ENCODE measurements around the gene HDAC5. TPM values are rescaled to one million over a fixed set of nuclear protein-coding genes. Genes with fewer than 3 reads are reported as not detected.

Gene HDAC5
- total RNA-seq (2022): 25.9 and 27.0 TPM in 2 replicates
- percentile 46 among the genes with signal in this experiment for Bru-seq, nascent RNA
- percentile 41 among the genes with signal in this experiment for BruChase-seq, experiment 1, labeled RNA remaining after a 2-hour chase
- percentile 45 among the genes with signal in this experiment for BruChase-seq, experiment 2, labeled RNA remaining after a 6-hour chase
- long read RNA-seq, full-length matches to known transcripts: 8 of 46 reads
- long read RNA-seq, partial matches to known transcripts: 12 of 46 reads
- long read RNA-seq, other reads (novel, unspliced or antisense): 26 of 46 reads

DNA sequence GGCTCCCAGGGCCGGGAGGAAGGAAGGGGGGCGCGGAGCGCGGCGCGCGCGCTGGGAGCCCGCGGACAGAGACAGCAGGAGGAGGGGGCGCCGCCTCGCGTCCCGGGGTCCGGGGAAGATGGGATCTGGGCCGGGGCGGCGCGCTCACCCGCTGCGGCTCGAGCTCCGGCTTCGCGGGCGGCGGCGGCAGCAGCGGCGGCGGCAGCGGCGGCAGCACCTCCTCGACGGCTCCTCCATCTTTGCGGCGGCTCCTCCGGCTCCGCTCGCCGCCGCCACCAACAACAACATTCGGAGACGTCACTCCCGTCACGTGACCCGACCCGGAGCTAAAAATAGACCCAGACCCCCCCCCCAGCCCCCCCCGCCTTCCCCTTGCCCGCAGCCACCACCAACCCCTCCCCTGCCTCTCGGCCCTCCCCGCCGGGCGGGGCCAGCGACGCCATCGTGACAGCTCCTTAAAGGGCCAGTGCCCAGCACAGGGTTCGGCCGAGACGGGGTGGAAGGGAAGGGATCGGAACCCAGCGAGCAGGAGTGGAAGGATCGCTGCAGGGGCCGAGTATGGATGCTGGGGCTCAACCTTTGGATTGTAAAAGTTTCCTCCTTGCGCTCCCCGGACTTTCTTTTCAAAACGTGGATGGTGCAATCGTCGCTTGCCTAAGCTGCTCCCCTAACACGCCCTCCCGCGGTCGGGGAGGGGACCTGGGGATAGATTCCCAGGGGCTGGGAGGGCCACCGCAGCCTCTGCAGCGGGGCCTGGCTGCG lies at the start of gene HDAC5:
HDAC5 (minus strand) TSS at position 286 of the 762 bp plus-strand sequence. CDS start 6,126 bp downstream, outside the sequence.
- Histone ChIP-seq H3K9me3 (no peaks in the 10 kb centered on the region), H3K4me1 (peaks cover 5% of the 10 kb centered on the region; the same call in 1 of the 2 replicates), H3K4me3 (ENCODE audit: low read depth, low read length) (peak within 1 kb of the TSS; percentile 69), H3K36me3 (ENCODE audit: control insufficient read depth, insufficient read depth, low read length) (no peaks in the 10 kb centered on the region), H3K27me3 (replicated peaks; ENCODE audit: control insufficient read depth, insufficient read depth, low read length) (no peaks in the 10 kb centered on the region)
- Mint-ChIP-seq H3K36me3 (ENCODE audit: insufficient read depth, unreplicated experiment) (no peaks in the 10 kb centered on the region), H3K27me3 (ENCODE audit: insufficient read depth, unreplicated experiment) (no peaks in the 10 kb centered on the region), H3K9me3 (ENCODE audit: unreplicated experiment) (no peaks in the 10 kb centered on the region), H3K4me3 (ENCODE audit: unreplicated experiment) (peak within 1 kb of the TSS; percentile 94), H3K4me1 (ENCODE audit: low read depth, unreplicated experiment) (peaks cover 7% of the 10 kb centered on the region), H3K27ac (ENCODE audit: unreplicated experiment) (peak within 1 kb of the TSS; percentile 97)
- peak; percentile 97 for DNase-seq
- ChIA-PET CTCF (interaction anchor here (0.5 to 1.9 kb wide), 30 partner anchors 8 to 1441 kb away, joined by 3 to 21 read pairs (median 4); partner anchors contain the start of genes DHX8, LSM12 and TMUB2), POLR2A (interaction anchor here (0.5 to 1.6 kb wide), 15 partner anchors 9 to 262 kb away, joined by 3 to 11 read pairs (median 4); partner anchors contain the start of genes G6PC3, LSM12 and TMEM101)
- intact Hi-C loops (cut with micrococcal nuclease; ENCODE audit: unreplicated experiment): loop anchor here (1.0 to 2.0 kb wide), 3 partner anchors 18 to 58 kb away; partner anchors contain the start of genes G6PC3 and HROB
- BruUV-seq (replicated peaks): no TSS peak
- TF ChIP-seq, protein P1, sequence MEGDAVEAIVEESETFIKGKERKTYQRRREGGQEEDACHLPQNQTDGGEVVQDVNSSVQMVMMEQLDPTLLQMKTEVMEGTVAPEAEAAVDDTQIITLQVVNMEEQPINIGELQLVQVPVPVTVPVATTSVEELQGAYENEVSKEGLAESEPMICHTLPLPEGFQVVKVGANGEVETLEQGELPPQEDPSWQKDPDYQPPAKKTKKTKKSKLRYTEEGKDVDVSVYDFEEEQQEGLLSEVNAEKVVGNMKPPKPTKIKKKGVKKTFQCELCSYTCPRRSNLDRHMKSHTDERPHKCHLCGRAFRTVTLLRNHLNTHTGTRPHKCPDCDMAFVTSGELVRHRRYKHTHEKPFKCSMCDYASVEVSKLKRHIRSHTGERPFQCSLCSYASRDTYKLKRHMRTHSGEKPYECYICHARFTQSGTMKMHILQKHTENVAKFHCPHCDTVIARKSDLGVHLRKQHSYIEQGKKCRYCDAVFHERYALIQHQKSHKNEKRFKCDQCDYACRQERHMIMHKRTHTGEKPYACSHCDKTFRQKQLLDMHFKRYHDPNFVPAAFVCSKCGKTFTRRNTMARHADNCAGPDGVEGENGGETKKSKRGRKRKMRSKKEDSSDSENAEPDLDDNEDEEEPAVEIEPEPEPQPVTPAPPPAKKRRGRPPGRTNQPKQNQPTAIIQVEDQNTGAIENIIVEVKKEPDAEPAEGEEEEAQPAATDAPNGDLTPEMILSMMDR (IDR thresholded peaks at IDR 0.05; ENCODE audit: insufficient read depth in 1 of 2, low read depth in 1 of 2, low read length in 1 of 2, severe bottlenecking in 1 of 2, unreplicated experiment in 1 of 2): peak; percentile 67 to 92

DNA sequence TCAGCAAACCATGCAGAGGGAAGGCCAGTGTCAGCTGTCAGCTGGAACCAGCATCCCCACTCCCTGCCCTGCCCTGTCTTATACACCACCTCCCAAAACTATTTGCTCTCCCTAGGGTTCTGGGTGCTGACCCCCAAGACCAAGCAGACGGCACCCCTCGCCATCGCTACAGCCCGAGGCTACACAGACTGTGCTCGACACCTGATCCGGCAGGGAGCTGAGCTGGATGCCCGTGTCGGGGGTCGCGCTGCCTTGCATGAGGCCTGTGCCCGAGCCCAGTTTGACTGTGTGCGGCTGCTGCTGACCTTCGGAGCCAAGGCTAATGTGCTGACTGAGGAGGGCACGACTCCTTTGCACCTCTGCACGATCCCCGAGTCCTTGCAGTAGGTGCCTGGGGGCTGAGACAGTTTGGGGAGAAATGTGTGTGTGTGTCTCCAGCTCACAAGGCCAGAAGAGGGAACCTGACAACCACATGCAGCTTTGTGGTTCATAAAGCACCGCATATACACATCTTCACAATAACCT lies 48.6 kb upstream of the HDAC5 start:
- intact Hi-C loops (cut with micrococcal nuclease; ENCODE audit: unreplicated experiment): no loop called here

More for the DNA sequence above, 48.6 kb upstream of the HDAC5 start:
- CTCF ChIA-PET: interaction anchor here (1.0 kb wide), 1 partner anchor 14 kb away, joined by 5 read pairs; the partner anchor contains the start of gene TMUB2
- peaks cover 25% of the 10 kb centered on the region for H3K36me3 Mint-ChIP-seq (ENCODE audit: insufficient read depth, unreplicated experiment)
- H3K27me3 Mint-ChIP-seq (ENCODE audit: insufficient read depth, unreplicated experiment): no peaks in the 10 kb centered on the region
- H3K27ac Mint-ChIP-seq (ENCODE audit: unreplicated experiment): no peak overlapping the region
- H3K4me1 Mint-ChIP-seq (ENCODE audit: low read depth, unreplicated experiment): peaks cover 12% of the 10 kb centered on the region
- Histone ChIP-seq H3K4me1 (peaks cover 18% of the 10 kb centered on the region), H3K27me3 (replicated peaks; ENCODE audit: control insufficient read depth, insufficient read depth, low read length) (no peaks in the 10 kb centered on the region), H3K4me3 (ENCODE audit: low read depth, low read length) (no peak overlapping the region), H3K9me3 (no peaks in the 10 kb centered on the region), H3K36me3 (ENCODE audit: control insufficient read depth, insufficient read depth, low read length) (no peaks in the 10 kb centered on the region)
- no peaks in the 10 kb centered on the region for H3K9me3 Mint-ChIP-seq (ENCODE audit: unreplicated experiment)
- no peak overlapping the region for H3K4me3 Mint-ChIP-seq (ENCODE audit: unreplicated experiment)
- TF ChIP-seq, protein P1 (IDR thresholded peaks at IDR 0.05; ENCODE audit: insufficient read depth in 1 of 2, low read depth in 1 of 2, low read length in 1 of 2, severe bottlenecking in 1 of 2, unreplicated experiment in 1 of 2): no peak
- no peak for DNase-seq
- no TSS peak for BruUV-seq (replicated peaks)
- POLR2A ChIA-PET: interaction anchor here (0.5 kb wide), 1 partner anchor 106 kb away, joined by 3 read pairs; no protein-coding TSS in a partner anchor

All from Caco-2 (cell line).